Measurements from ENCODE around the gene KRT72.

KRT72 gene

DNA sequence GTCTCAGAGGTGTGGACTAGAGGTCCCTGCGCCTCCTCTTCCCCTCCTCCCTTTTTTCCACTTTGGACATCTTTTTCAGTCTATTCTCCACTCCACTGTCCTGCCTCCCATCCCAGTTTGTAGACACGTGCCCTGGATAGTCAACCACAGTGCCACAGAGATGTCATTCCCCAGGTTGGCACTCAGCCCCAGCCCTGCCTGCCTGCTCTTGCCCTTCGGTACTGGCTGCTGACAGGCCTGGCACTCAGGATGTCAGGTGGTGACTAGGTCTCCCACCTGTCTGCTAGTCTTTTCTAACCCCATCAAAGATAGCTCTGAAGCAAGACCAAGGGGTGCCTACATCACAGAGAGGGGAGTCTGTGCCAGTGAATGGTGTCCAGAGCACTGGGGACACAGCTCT lies 64.2 kb downstream of the KRT72 start:
- no peaks in the 10 kb centered on the region for H3K27me3 ChIP-seq (ENCODE audit: insufficient read depth, poor library complexity, severe bottlenecking)
- TF ChIP-seq SPI1 (IDR thresholded peaks at IDR 0.05; ENCODE audit: borderline replicate concordance, low read depth): no peak
- TF ChIP-seq, protein P1, sequence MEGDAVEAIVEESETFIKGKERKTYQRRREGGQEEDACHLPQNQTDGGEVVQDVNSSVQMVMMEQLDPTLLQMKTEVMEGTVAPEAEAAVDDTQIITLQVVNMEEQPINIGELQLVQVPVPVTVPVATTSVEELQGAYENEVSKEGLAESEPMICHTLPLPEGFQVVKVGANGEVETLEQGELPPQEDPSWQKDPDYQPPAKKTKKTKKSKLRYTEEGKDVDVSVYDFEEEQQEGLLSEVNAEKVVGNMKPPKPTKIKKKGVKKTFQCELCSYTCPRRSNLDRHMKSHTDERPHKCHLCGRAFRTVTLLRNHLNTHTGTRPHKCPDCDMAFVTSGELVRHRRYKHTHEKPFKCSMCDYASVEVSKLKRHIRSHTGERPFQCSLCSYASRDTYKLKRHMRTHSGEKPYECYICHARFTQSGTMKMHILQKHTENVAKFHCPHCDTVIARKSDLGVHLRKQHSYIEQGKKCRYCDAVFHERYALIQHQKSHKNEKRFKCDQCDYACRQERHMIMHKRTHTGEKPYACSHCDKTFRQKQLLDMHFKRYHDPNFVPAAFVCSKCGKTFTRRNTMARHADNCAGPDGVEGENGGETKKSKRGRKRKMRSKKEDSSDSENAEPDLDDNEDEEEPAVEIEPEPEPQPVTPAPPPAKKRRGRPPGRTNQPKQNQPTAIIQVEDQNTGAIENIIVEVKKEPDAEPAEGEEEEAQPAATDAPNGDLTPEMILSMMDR (IDR thresholded peaks at IDR 0.05; ENCODE audit: insufficient read depth, low read length): no peak
- TF ChIP-seq, protein P2, sequence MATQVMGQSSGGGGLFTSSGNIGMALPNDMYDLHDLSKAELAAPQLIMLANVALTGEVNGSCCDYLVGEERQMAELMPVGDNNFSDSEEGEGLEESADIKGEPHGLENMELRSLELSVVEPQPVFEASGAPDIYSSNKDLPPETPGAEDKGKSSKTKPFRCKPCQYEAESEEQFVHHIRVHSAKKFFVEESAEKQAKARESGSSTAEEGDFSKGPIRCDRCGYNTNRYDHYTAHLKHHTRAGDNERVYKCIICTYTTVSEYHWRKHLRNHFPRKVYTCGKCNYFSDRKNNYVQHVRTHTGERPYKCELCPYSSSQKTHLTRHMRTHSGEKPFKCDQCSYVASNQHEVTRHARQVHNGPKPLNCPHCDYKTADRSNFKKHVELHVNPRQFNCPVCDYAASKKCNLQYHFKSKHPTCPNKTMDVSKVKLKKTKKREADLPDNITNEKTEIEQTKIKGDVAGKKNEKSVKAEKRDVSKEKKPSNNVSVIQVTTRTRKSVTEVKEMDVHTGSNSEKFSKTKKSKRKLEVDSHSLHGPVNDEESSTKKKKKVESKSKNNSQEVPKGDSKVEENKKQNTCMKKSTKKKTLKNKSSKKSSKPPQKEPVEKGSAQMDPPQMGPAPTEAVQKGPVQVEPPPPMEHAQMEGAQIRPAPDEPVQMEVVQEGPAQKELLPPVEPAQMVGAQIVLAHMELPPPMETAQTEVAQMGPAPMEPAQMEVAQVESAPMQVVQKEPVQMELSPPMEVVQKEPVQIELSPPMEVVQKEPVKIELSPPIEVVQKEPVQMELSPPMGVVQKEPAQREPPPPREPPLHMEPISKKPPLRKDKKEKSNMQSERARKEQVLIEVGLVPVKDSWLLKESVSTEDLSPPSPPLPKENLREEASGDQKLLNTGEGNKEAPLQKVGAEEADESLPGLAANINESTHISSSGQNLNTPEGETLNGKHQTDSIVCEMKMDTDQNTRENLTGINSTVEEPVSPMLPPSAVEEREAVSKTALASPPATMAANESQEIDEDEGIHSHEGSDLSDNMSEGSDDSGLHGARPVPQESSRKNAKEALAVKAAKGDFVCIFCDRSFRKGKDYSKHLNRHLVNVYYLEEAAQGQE (IDR thresholded peaks at IDR 0.05; ENCODE audit: insufficient replicate concordance, low read depth): no peak
- TF ChIP-seq GABPA (IDR thresholded peaks at IDR 0.05; ENCODE audit: low read depth): no peak
- no peak for TF ChIP-seq POLR2AphosphoS5 (IDR thresholded peaks at IDR 0.05; ENCODE audit: low read depth)
- no peak for DNase-seq (ENCODE audit: low read depth in 1 of 2, low spot score in 1 of 2)
- no peak overlapping the region for H3K4me3 ChIP-seq (replicated peaks; ENCODE audit: insufficient read depth, low read length)
- H3K27ac ChIP-seq (replicated peaks): no peak overlapping the region
